H1 (cell line): ENCODE data around the gene ERFE. TPM values are rescaled to one million over a fixed set of nuclear protein-coding genes. Genes with fewer than 3 reads are reported as not detected.

Source experiments
- CTCF ChIA-PET: fragments of 300-600 bp; sonication (Branson Sonifier 250); formaldehyde crosslinking; loops from one replicate; lab custom pipeline; 2021; ENCODE audit not compliant: partially characterized antibody; lab: Charles Lee
- POLR2A ChIA-PET: fragments of 300-600 bp; sonication (Branson Sonifier 250); formaldehyde crosslinking; loops from one replicate; lab custom pipeline; 2021; ENCODE audit warnings: inconsistent platforms; ENCODE audit not compliant: partially characterized antibody; lab: Charles Lee
- DNase-seq, 2 experiments: peaks; one replicate each; pipeline versions ENCODE4 v3.0.0 to v3.0.0-alpha.2; 2010 to 2022; ENCODE audit warnings: low spot score in 2 of 2, low read depth in 1 of 2, mixed read lengths in 1 of 2
- FAIRE-seq: peaks from 2 replicates; lab custom pipeline; 2011; peaks lifted over from hg19 to GRCh38; lab: Jason Lieb, UNC
- H2AFZ ChIP-seq: 2 replicates; pipeline ENCODE4 v1.8.1; 2012; ENCODE audit warnings: low read length, inconsistent platforms
- H2AK5ac ChIP-seq: 2 replicates; pipeline ENCODE4 v1.6.1; 2013; ENCODE audit warnings: low read depth, low read length
- H2BK120ac ChIP-seq: replicated peaks from 2 replicates; pipeline ENCODE3; 2013; ENCODE audit warnings: low read depth, low read length, inconsistent platforms
- H2BK12ac ChIP-seq: 2 replicates; pipeline ENCODE4 v1.6.1; 2013; ENCODE audit warnings: low read depth, low read length
- H2BK15ac ChIP-seq: 2 replicates; pipeline ENCODE4 v1.6.1; 2013; ENCODE audit warnings: low read length
- H2BK20ac ChIP-seq: 2 replicates; pipeline ENCODE4 v1.6.1; 2013; ENCODE audit warnings: low read length
- H2BK5ac ChIP-seq: 2 replicates; pipeline ENCODE4 v1.6.1; 2013; ENCODE audit warnings: low read depth, low read length
- H3K14ac ChIP-seq: 2 replicates; pipeline ENCODE4 v1.6.1; 2013; ENCODE audit warnings: inconsistent platforms; ENCODE audit not compliant: insufficient read length
- H3K18ac ChIP-seq: 2 replicates; pipeline ENCODE4 v1.6.1; 2013; ENCODE audit warnings: low read length; ENCODE audit errors: extremely low read depth
- H3K23ac ChIP-seq: 2 replicates; pipeline ENCODE4 v1.6.1; 2013; ENCODE audit warnings: inconsistent platforms; ENCODE audit not compliant: insufficient read length
- H3K23me2 ChIP-seq: 2 replicates; pipeline ENCODE4 v1.6.1; 2013; ENCODE audit warnings: low read depth, low read length
- H3K27ac ChIP-seq: 2 replicates; pipeline ENCODE4 v1.6.1; 2011; ENCODE audit warnings: low read depth, low read length, inconsistent platforms
- H3K27me3 ChIP-seq, 4 experiments: replicated peaks in 1 of 4; 1 replicate in 1 of 4; 2 replicates in 3 of 4; pipeline versions ENCODE4 v1.6.1 to v1.8.1; 2011 to 2013; ENCODE audit warnings: low read length in 3 of 4, mild to moderate bottlenecking in 3 of 4, inconsistent platforms in 2 of 4, mixed read lengths in 2 of 4, moderate library complexity in 1 of 4; ENCODE audit not compliant: control insufficient read depth in 3 of 4, insufficient read depth in 3 of 4; ENCODE audit errors: extremely low read depth in 1 of 4
- H3K36me3 ChIP-seq, 4 experiments: 2 replicates each; pipeline versions ENCODE4 v1.6.1 to v1.8.1; 2011 to 2013; ENCODE audit warnings: mild to moderate bottlenecking in 4 of 4, low read length in 3 of 4, moderate library complexity in 2 of 4, control low read depth in 1 of 4, inconsistent platforms in 1 of 4; ENCODE audit not compliant: insufficient read depth in 4 of 4, control insufficient read depth in 2 of 4
- H3K4ac ChIP-seq: replicated peaks from 2 replicates; pipeline ENCODE3; 2013; ENCODE audit warnings: low read length, low read depth, mixed read lengths, inconsistent platforms; ENCODE audit not compliant: insufficient read length
- H3K4me1 ChIP-seq, 4 experiments: replicated peaks in 1 of 4; 1 replicate in 1 of 4; 2 replicates in 3 of 4; pipeline versions ENCODE4 v1.6.1 to v1.8.1; 2011 to 2013; ENCODE audit warnings: low read length in 3 of 4, inconsistent platforms in 2 of 4, mixed read lengths in 1 of 4; ENCODE audit not compliant: insufficient read depth in 4 of 4, control insufficient read depth in 3 of 4
- H3K4me2 ChIP-seq, 2 experiments: 2 replicates each; pipeline versions ENCODE4 v1.6.1 to v1.8.1; 2011 to 2013; ENCODE audit warnings: low read depth in 2 of 2, low read length in 2 of 2, control low read depth in 1 of 2, inconsistent platforms in 1 of 2, mild to moderate bottlenecking in 1 of 2; ENCODE audit not compliant: insufficient read depth in 1 of 2
- H3K4me3 ChIP-seq, 4 experiments: fragments of 200-600, 300-600 bp in 1 of 4; sonication (generic), shearing (Covaris generic), sonication (Bioruptor Twin) in 1 of 4; 2 replicates each; pipeline versions ENCODE4 v1.5.1 to v1.8.1; 2011 to 2016; ENCODE audit warnings: low read length in 4 of 4, low read depth in 3 of 4, control low read depth in 2 of 4, inconsistent platforms in 2 of 4, mild to moderate bottlenecking in 2 of 4, mixed read lengths in 1 of 4, moderate library complexity in 1 of 4; ENCODE audit not compliant: insufficient read depth in 2 of 4; ENCODE audit errors: extremely low read depth in 1 of 4
- H3K56ac ChIP-seq: replicated peaks from 2 replicates; pipeline ENCODE3; 2013; ENCODE audit warnings: low read depth, mild to moderate bottlenecking, mixed read lengths, low read length, inconsistent platforms; ENCODE audit not compliant: insufficient read length
- H3K79me1 ChIP-seq: 2 replicates; pipeline ENCODE4 v1.6.1; 2013; ENCODE audit warnings: low read depth, low read length, control low read depth
- H3K79me2 ChIP-seq, 2 experiments: 2 replicates each; pipeline versions ENCODE4 v1.6.1 to v1.8.1; 2012 to 2013; ENCODE audit warnings: low read length in 2 of 2, mild to moderate bottlenecking in 2 of 2, inconsistent platforms in 1 of 2; ENCODE audit not compliant: insufficient read depth in 2 of 2, control insufficient read depth in 1 of 2
- H3K9ac ChIP-seq, 4 experiments: replicated peaks in 1 of 4; 1 replicate in 1 of 4; 2 replicates in 3 of 4; pipeline versions ENCODE4 v1.6.1 to v1.8.1; 2011 to 2013; ENCODE audit warnings: low read depth in 3 of 4, low read length in 3 of 4, control low read depth in 2 of 4, mild to moderate bottlenecking in 2 of 4, moderate library complexity in 2 of 4, inconsistent platforms in 1 of 4; ENCODE audit errors: extremely low read depth in 1 of 4
- H3K9me3 ChIP-seq, 2 experiments: 2 replicates each; pipeline versions ENCODE4 v1.6.1 to v1.8.1; 2012 to 2013; ENCODE audit warnings: mild to moderate bottlenecking in 2 of 2, moderate library complexity in 2 of 2, control low read depth in 1 of 2, inconsistent platforms in 1 of 2, low read depth in 1 of 2, low read length in 1 of 2, mixed read lengths in 1 of 2; ENCODE audit not compliant: insufficient read depth in 2 of 2
- H4K20me1 ChIP-seq, 2 experiments: replicated peaks in 1 of 2; 2 replicates each; pipeline versions ENCODE3 to v1.8.1; 2011 to 2013; ENCODE audit warnings: inconsistent platforms in 2 of 2, low read length in 2 of 2, mild to moderate bottlenecking in 1 of 2; ENCODE audit not compliant: insufficient read depth in 2 of 2, control insufficient read depth in 1 of 2
- H4K5ac ChIP-seq: 2 replicates; pipeline ENCODE4 v1.6.1; 2013; ENCODE audit warnings: low read length, low read depth, mixed read lengths, inconsistent platforms; ENCODE audit not compliant: insufficient read length
- H4K8ac ChIP-seq: 2 replicates; pipeline ENCODE4 v1.8.0; 2013; ENCODE audit warnings: mild to moderate bottlenecking, moderate library complexity, low read length, inconsistent platforms; ENCODE audit not compliant: insufficient read depth; ENCODE audit errors: extremely low read depth
- H4K91ac ChIP-seq: replicated peaks from 2 replicates; pipeline ENCODE3; 2013; ENCODE audit warnings: low read length, mixed read lengths, inconsistent platforms; ENCODE audit not compliant: insufficient read length
- BACH1 ChIP-seq: IDR thresholded peaks from 2 replicates; pipeline ENCODE4 v1.6.1; 2012; ENCODE audit warnings: low read length, improper control_type of control experiment
- BCL11A ChIP-seq, 2 experiments: IDR thresholded peaks; one replicate each; pipeline ENCODE4 v1.6.1; 2011; ENCODE audit warnings: low read depth in 2 of 2, low read length in 2 of 2, mild to moderate bottlenecking in 2 of 2
- CTBP2 ChIP-seq: IDR thresholded peaks from 2 replicates; pipeline ENCODE4 v1.7.0; 2011; ENCODE audit warnings: borderline replicate concordance, mild to moderate bottlenecking, moderate library complexity, mixed read lengths, low read length; ENCODE audit not compliant: insufficient read depth, insufficient read length
- EGR1 ChIP-seq: IDR thresholded peaks from 2 replicates; pipeline ENCODE4 v1.6.1; 2011; ENCODE audit warnings: low read depth, low read length, borderline replicate concordance
- PHF8 ChIP-seq: fragments of 200-600 bp; sonication (generic); conservative IDR thresholded peaks from 2 replicates; pipeline ENCODE4 v1.7.1; 2012; ENCODE audit warnings: low read depth, mild to moderate bottlenecking, inconsistent platforms, low read length, moderate library complexity
- RXRA ChIP-seq: IDR thresholded peaks from 2 replicates; pipeline ENCODE4 v1.6.1; 2011; ENCODE audit warnings: low read depth, mild to moderate bottlenecking, low read length, moderate library complexity; ENCODE audit not compliant: insufficient read depth
- YY1 ChIP-seq: IDR thresholded peaks from 2 replicates; pipeline ENCODE4 v1.6.1; 2011; ENCODE audit warnings: low read depth, mild to moderate bottlenecking, low read length
- WGBS, 2 experiments: shearing (Covaris generic) in 1 of 2; methylation state at CpG; one replicate each; pipeline versions ENCODE4 v1.1.6 to v1.1.7; 2013 to 2015; ENCODE audit warnings: low lambda C conversion rate in 2 of 2, mixed read lengths in 2 of 2, inconsistent platforms in 1 of 2, low coverage in 1 of 2, missing lambda C conversion rate in 1 of 2; ENCODE audit not compliant: insufficient replicate concordance in 2 of 2, insufficient coverage in 1 of 2, insufficient read length in 1 of 2; ENCODE audit errors: extremely low coverage in 1 of 2, missing lambda C conversion rate in 1 of 2; 5-methylcytosine and 5-hydroxymethylcytosine counted together
- polyA plus RNA-seq, 7 experiments: library from polyadenylated mRNA; depleted of rRNA in 3 of 7; stranded (reverse) in 5 of 7; unstranded in 2 of 7; fragments of >200 nt in 5 of 7; fragments of 200-250 nt in 2 of 7; gene quantifications; 1 replicate in 5 of 7; 2 replicates in 1 of 7; 4 replicates in 1 of 7; pipeline versions ENCODE4 v1.2.1 to v1.2.3, GENCODE V29; 2011 to 2013; ENCODE audit warnings: missing spikeins in 2 of 7, mixed read lengths in 2 of 7
- total RNA-seq: library from RNA; stranded (reverse); fragmentation: NEBNext Ultra II Directional; extraction: Animal tissue kit (Norgen Biotek cat#: 25700); gene quantifications from 2 replicates; pipeline ENCODE4 v1.2.1, GENCODE V29; 2021
- TF ChIP-seq, protein P1 (sequence below): IDR thresholded peaks from 2 replicates; pipeline ENCODE4 v1.6.1; 2011; ENCODE audit warnings: low read length, improper control_type of control experiment

ERFE gene
- total and polyA plus RNA-seq, 2 of the 8 experiments (the other 6 are each of a cell fraction or from before 2014, with no cell fraction given), result 2.5 to 3.6 TPM

DNA sequence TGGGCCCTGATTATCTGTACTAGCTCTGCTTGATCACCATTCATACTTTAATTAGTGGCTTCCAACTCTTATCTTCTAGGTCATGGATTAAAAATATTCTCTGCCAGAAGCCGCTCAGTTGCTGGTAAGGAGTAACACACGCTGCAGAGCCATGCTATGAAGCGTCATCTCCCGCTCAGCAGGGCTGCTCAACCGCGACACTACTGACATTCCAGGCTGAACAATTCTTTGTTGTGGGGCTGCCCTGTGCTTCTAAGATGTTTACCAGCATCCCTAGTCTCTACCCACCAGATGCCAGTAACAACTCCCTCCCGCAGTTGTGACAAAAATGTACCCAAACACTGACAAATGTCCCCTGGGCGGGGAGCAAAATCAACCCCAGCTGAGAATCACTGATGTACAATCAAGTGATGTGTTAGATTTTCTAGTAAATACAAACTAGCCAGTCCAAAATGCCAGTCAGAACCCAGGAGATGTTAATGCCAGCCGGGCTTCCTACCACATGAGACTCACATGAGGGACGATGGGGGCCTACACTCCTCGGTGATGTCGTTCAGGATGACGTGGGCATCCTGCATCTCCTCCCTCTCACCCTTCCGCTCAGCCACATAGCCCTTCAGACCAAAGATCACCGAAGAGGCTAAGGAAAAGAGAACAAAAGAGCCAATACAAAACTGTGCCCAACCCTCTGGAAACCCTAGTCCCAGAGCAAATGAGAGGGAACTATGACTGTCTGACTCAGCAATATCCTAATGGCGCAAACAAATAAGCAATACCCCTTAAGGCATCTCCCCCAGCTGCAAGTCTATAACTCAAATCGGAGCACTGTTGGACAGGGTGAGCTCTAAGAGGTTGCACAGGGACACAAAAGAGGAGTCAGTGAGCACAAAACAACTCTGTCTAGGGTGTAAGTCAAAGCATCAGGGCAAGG, 29.1 kb downstream of the ERFE start:
- no peak overlapping the region for H4K91ac ChIP-seq
- H3K23me2 ChIP-seq, result no peaks in the 10 kb centered on the region
- no peak overlapping the region for H2BK15ac ChIP-seq
- H2BK20ac ChIP-seq, result no peak overlapping the region
- peaks cover 0 to 10% of the 10 kb centered on the region in 2 experiments for H4K20me1 ChIP-seq
- H3K4ac ChIP-seq, result no peak overlapping the region
- H3K18ac ChIP-seq, result no peak overlapping the region
- no peak overlapping the region for H3K4me2 ChIP-seq
- H3K56ac ChIP-seq, result no peak overlapping the region
- H2BK120ac ChIP-seq, result no peak overlapping the region
- no peak overlapping the region for H2AK5ac ChIP-seq
- no peak overlapping the region for H3K4me3 ChIP-seq
- no peaks in the 10 kb centered on the region for H3K27me3 ChIP-seq
- H4K5ac ChIP-seq, result no peak overlapping the region
- TF ChIP-seq BACH1 (no peak), BCL11A (IDR thresholded peaks at IDR 0.05; ENCODE audit: low read depth in 2 of 2, low read length in 2 of 2) (no peak), EGR1 (no peak), PHF8 (no peak), RXRA (no peak), YY1 (no peak), CTBP2 (no peak)
- TF ChIP-seq, protein P1, sequence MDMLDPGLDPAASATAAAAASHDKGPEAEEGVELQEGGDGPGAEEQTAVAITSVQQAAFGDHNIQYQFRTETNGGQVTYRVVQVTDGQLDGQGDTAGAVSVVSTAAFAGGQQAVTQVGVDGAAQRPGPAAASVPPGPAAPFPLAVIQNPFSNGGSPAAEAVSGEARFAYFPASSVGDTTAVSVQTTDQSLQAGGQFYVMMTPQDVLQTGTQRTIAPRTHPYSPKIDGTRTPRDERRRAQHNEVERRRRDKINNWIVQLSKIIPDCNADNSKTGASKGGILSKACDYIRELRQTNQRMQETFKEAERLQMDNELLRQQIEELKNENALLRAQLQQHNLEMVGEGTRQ, result no peak
- TF ChIP-seq, all 59 proteins: peak for 0
- Histone ChIP-seq H3K27ac (no peak overlapping the region), H3K14ac (no peak overlapping the region), H4K8ac (no peak overlapping the region), H3K9me3 (no peaks in the 10 kb centered on the region), H3K9ac (no peak overlapping the region), H3K36me3 (peaks cover 18 to 81% (median 53%) of the 10 kb centered on the region in 4 experiments), H2BK5ac (no peak overlapping the region), H3K79me1 (peaks cover under 1% of the 10 kb centered on the region; the same call in 1 of the 2 replicates), H3K4me1 (no peaks in the 10 kb centered on the region), H3K79me2 (no peaks in the 10 kb centered on the region), H2BK12ac (no peak overlapping the region), H3K23ac (no peak overlapping the region), H2AFZ (no peak overlapping the region)
- FAIRE-seq (no peak), DNase-seq (no peak)
- POLR2A ChIA-PET, result no interaction called here
- 88% methylated on average over 17 of the region's 17 CpGs; no CpG with 5 or more reads in 1 of the 2 experiments for WGBS, 2 experiments
- CTCF ChIA-PET, result interaction anchor here (1.2 to 1.8 kb wide), 4 partner anchors 14 to 75 kb away, joined by 3 to 7 read pairs (median 4); no protein-coding TSS in a partner anchor
